ENCODE results near the gene TPPP3.

Gene TPPP3

DNA sequence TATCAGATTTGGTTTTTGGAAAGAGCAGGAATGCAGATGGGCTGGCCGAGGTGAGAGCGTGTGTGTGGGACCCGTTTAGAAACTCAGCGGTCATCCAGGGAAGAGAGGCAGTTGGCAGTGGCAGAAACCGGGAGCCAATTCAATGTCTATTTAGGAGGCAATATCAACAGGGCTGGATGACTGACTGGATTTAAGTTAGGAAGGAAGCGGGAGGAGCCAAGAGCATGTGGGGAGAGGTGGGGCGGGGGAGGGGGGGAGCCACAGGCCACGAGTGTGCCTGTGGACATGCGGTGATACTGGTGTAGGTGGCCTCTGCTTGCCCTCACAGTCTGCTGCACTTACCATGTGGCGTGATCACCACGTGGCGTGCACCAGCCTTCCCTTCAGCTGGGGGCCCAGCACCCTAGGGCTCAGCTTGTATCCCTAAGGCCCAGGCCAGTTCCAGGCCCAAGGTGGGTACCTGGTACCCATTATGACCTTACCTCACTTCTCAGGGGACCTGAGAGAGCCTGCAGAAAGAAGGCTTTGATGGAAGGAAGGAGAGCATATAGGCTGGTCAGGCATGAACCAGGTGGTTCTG lies 10.8 kb upstream of the TPPP3 start:
- DNase-seq, result no peak

DNA sequence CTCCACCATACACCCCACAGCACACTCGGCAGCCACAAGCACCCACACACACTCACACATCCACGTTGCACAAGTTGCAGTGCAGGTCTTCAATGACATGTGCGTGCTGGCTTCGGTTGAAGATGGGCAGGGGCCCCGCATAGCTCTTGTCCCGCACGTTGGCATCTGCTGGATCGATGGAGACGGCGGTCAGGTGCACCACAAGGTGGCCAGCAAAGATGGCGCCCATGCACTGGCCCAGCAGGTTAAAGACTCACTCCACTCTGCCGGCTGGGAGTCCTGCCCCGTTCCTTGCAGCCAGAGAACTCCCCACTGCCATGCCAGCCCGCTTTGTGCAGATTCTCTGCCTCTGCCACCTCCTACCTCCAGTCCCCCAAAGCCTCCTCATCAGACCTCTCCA lies 7.6 kb upstream of the TPPP3 start:
- no peak for DNase-seq

DNA sequence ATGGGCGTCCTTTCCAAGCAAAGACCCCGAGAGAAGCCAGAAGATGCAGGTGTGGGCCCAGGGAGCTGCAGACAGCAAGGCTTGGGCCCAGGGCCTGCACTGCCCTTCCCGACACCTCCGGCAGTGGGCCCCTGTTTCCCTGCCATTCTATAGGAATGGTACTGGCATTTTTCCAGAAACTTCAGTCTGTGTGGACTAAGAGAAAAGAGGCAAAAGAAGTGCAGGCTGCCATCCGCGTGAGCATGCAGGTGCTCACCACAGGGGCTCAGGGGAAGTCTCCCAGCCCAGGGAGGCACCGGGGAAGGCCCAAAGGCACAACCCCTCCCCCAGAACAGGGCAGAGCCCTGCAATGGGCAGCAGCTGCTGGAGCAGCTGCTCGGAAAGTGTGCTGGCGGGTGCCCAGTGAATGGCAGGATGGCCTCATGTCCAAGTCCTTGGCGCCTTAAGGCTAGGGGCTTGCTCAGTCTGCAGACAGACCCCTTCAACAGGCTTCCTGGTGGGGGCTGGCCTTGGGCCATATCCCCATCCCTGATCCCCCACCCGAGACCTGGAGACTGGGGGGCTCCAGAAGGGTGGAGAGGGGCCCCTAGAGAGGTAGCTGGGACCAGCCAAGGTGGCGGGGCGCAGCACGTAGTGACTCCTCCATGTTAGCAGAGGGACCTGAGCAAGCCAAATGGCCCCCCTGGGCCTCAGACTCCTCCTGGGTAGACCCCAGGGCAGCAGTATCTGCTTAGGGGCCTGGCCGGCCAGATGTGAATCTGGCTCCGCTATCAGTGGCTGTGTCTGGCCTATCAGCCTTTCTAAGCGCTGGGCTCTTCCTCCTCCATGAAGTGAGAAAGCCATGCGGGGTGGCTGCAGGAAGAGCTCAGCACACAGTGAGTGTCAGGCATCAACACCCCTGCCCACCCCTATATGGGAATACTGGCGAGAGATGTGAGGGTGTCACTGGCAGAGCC lies 6.7 kb upstream of the TPPP3 start:
- no peak for DNase-seq

DNA sequence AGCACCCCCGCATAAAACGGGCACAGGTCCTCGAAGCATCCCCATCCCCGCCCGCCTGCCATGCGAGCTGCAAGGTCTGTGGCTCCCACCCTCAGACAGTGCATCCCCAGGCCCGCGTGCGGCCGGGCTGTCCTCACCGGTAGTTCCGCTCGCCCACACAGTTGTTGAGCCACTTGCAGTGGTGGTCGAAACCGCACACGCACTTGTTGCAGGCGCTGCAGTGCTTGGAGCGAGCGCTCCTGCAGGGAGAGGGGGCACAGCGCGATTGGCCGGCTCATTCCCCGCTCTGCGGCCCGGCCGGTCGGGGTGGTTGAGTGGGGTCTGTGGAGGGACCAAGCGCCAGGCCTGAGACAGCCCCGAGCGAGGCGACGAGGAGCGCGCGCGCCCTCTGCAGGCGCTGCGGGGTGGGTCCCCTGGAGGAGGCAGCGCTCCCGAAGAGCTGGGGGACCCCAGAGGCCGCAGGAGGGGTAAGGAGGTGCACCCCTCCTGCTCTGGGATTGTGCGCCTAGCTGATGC lies 6.0 kb upstream of the TPPP3 start:
- peak in 2 of 5 experiments; percentile 36 to 42 for DNase-seq

DNA sequence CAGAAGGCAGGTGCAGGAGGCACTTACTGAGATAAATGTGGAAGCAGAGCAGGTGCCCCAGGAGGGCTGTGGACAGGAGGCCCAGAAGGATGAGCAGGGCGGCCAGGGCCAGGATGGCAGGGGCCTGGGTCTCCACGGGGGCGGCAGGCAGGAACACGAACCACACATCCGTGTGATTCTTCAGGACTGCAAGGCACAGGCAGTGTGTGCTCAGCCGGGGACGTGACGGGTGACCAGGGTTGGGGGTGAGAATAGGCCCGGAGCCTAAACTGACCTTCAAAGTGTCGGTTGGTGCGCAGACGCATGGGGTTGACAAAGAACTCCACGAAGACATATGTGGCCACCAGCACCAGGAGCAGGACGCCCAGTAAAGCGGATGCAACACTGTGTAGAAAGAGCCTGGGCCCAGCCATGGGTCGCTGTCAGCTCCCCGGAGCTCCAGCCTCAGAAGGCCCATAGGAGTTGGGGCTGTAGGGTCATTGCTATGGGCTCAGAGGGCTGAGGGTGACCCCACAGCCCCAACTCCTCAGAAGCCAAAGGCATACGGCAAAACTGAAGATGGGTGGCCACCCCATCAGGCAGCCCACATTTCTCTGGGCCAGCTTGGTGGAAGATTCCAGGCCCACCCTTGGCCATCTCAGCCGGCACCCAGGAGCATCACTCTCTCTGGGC lies 5.4 kb upstream of the TPPP3 start:
- no peak for DNase-seq

DNA sequence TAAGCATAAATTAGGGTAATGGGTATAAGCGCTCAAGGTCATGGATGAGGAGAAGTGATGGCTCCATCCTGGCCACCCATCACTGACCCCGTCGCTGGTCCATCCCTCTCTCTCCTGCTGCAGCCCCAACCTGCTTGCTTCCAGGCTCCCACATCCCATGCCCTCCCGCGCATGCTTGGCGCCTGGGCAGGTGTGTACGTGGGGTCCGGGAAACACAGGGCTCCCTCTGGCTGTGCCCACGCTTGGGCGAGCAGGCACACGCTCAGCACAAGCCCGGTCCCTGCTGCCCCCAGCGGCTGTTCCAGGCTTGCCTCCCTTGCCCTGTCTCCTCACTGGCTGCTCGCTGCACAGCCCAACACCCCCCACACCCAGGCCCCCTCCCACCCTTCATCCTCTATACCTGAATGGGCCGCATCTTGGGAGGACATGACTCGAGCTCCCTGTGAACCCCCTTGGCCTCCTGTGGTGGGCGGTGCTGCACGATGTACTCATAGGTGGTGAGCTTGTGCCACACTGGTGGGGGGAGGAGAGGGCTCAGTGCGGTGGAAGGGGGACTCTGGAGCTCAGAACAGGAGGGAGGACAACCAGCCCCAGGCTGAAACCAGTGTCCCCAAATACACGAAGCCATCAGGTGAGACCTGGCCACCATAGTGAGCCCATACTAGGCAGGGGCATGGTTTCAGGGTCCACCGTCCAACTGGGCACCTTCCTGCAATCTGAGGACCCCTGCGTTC lies 4.7 kb upstream of the TPPP3 start:
- no peak for DNase-seq

DNA sequence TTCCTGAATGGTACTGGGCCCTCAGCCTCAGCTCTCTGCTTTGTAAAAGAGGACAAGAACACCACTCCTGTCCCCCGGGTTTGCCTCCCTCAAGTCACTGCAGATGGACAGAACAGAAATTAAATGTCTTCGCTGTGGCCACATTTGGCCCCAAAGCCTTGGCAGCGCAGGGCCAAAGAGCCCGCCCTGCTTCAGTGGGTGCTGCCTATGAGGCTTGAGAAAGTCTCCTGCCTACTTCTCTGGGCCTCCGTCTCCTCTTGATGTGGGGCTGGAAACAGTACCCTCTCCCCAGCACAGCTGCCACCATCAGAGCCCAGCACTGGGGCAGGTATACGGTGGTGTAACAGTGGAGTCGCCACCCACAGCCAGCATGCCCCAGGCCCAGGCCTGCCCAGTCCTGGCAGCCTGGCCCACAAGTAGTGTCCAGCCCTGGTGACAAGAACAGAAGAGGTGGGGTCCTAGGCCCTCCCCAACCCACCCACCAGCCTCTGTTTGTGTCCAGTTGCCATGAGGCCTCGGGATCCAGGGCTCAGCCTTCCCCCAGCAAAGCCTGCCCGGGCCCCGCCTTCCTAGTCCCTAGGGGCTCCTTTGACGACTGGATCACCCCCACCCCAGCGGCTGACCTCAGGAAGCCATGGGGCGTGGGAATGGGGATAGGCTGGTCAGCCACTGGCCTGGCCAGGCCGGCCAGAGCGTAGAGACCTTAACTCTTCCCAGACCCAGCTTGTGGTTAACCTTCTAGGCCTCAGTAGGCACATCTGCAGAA lies 3.9 kb upstream of the TPPP3 start:
- DNase-seq, result no peak

DNA sequence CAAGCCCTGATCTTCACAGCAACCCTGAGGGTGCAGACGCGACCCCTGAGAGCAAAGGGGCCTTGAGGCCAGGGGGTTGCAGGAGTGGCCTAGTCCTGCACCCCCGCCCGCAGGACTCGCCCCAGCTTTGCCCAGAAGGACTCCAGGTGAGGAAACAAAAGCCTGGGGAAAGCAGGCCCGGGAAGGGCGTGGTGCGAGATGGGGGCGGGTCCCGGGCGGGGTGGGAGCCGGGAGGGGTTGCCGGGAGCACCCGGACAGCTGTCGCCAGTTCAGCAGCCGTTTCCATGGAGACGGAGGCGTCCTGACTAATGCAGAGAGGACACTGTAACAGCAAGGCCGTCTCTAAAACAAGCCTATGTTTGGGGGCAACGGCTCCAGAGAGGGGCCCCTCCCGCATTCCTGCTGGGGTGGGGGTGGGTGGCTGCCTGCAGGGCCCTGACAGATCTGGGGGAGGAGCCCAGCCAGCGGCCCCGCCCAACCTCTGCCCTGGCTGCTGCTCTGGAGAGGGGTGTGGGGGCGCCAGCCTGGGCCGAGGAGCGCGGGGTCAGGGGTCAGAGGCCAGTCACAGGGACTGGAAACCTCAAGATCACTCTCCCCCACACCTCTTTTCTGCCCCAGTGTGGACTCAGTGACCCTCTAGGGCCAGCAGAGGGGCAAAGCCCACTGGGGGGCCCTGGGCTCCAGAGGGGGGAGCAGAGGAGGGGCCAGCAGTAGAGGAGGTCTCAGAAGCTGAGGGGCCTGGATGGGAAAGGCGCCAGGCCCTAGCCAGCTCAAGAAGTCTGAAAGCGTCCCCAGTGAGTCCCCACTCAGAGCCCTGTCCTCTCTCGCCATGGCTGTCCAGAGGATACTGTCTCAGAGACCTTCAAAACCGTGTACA lies 3.1 kb upstream of the TPPP3 start:
- no peak for DNase-seq

DNA sequence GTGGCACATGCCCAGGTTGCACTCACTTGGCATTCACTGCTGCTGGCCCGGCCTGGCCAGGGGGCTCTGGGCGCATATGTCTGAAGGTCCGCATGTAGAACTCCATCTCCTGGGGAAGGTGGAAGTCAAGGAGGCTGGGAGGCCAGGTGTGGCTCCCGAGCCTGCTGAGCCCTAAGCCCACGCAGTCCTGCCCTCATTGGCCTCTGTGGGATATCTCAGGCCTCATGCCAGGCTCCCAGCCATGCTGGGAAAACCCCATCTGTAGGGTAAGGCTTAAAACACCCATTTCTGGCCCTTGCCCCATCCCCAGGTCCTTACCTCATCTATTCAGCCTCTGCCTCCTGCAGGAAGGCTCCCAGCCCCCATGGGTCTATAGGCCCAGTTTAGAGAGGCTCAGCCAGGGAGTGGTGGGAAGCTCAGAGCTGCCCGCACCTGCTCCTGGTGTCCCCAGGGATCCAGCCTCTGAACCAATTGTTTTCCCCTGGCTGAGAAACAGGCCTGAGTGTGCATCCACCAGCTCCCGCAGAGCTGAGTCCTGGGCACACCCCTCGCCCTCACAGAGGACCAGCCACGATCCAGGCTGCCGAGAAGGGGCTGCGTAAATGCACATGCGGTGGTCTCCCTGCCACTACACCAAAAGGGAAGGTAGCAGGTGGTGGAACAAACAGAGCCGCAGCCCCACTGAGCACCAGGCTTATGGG lies 2.3 kb upstream of the TPPP3 start:
- DNase-seq, result no peak

DNA sequence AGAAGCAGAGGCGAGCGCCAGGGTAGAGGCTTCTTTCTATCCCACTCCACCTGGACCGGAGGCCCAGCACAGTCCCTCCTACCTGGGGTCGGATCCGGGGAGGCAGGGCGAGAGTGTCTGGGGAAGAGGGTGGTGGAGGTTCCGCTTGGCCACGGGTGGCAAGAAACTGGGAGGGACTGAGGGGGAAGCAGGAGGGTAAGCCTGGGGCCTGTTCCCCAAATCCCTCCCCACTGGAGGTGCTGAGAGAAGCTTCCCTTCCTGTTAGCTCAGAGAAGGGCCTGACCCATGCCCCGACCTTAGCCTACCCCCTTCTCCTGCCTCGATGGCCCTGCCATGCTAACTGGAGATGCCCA lies 1.8 kb upstream of the TPPP3 start:
- DNase-seq, result no peak

DNA sequence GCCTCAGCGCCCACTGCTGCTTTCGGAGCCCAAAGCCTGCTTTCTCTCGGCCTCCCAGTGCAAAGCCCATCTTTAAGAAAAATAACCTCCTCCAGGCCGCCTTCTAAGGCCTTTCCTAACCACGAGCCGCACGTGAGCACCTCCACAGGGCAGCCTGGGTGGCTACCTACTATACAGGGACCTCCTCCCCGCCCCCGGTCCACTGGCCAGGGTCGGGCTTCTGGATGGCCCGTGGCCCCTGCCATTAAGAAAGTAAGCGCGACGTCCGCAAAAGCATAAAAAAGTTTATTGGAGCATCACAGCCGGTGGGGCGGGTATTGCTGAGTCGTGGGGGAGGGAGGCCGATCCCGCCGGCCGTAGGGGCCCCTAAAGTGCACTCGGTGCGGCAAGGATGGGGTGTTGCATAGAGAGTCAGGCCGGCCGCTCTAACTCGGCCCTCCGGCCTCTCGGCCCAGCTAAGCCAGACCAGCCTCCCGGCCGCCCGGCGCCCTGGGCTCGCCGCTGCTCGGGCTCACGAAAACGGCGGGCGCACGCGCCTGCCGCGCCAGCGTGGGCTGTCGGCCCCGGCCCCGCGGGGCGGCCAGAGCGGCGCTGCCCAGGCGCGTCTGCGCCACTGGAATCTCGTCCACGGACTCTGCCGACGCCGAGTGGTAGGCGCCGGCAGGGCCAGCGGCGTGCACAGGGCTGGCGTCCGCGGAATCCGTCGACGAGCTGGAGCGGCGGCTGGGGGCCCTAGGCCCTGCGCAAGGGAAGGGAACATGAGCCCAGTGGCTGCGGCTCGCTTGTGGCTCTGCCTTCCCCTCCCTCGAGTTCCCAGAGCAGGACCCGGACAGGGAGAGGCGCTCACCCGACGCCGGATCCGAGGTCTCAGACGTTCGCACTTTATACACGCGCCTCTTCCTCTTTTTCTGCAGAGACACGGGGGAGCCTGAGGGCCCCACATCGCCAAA lies 1.1 kb upstream of the TPPP3 start:
- DNase-seq, result no peak

DNA sequence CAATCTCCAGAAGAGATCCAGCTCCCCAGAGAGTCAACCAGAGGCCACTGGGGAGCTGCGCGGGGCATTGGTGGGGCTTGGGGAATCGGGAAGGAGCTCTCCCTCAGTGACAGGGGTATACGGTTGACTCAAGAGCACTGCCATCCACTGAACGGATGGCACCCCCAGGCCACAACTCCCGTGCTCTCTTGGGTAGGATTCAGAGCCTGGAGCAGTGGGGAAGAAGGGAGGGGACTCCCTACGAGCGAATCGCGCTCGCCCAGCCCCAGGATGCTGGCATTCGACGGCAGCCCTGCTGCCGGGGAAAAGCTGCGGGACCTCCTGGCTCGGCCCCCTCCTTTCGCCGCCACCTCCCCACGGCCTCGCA lies 473 bp upstream of the TPPP3 start:
- no peak for DNase-seq

DNA sequence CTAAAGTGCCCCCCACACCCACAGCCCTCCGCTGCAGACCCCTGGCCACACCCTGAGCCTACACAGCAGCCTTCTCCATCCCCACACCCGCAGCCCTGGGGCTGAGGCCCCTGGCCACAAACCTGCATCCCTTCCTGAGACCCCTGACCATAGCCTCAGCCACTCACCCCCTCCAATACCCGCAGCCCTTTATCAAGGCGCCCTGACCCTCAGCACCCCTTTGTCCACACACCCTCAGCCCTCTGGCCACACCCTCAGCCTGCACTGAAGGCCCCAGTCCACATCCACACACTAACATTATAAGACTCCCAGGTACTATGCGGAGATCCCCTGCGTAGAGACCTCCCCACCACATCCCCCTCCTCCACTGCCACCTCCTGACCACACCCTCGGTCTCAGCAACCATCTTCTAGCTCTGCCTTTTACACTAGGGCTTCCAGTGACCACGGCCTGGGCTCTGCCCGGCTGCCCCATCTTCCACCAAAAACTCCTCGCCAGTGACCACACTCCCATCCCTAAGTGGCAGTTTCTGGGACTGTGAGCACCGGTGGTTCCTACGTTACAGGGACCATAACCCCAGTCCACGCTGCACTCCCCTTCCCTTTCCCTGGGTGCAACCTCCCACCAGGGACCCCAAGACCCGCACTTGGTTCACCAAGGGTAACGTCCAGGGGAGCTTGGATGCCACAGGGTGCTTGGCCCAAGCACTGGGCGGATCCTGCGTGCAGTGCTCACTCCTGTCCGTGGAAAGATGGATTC lies 818 bp downstream of the TPPP3 start:
- no peak for DNase-seq

DNA sequence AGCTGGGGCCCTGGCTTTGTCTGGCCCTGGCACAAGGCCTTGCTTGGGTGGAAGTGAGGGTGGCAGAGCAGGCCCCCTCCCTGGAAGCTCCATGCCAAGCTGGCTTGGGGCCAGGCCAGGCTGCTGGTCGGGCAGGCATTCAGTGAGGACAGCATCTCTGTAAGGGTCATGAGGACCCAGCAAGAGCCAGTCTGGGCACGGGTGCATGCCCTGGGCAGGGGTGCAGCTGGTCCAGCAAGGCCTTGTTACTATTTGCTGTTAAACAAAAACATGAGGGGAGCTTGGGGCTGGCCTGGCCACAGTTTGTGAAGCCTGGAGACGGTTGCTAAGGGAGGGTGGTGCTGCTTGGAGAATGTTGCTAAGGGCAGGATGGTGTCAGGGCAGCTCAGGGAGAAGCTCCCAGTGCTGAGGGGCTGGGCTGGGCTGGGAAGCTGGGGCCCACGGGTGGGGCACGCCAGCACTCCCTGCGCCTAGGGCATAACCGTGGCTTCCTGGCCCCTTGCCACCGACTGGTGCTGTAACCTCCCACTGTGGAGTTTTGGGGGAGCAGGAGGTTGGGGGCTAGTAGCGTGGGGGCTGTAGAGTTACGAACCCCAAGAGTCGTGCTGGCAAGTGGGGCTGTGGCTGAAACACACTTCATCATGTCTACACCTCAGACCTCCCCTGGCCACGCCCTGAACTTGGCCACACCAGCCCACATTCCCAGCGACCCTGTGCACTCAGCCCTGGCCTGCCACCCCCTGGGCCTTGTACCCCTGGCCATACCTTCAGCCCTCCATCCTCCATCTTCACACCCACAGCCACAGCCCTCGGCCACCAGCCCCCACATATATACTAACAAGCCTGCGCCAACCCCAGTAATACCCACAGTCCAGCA lies 1.6 kb downstream of the TPPP3 start:
- no peak for DNase-seq

DNA sequence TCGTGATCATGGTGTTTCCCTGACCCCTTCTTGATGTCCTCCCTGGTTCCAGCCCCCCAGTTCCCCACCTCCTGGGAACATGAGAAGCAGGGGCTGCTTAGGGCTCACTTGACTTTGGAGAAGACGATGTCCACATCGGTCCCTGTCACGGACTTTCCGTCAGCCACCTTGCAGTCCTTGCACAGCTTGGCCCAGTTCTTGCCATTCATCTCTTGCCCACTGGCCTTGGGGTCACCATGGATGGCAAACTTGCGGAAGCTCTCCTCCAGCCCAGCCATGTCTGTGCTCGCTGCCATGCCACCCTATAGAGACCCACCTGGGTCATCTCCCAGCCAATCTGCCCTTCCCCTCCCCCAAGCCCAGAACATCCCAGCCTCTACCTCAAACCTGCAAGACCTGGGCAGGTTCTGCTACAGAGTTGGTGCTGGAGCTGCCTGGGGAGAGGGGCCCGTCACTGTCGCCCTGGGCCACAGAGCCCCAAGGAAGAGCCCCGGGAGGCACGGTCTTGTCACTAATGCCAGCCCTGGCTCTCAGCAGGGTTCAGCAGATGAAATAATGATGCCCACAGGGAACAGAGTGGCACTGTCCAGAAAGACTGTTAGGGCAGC lies 2.4 kb downstream of the TPPP3 start:
- DNase-seq, result no peak

DNA sequence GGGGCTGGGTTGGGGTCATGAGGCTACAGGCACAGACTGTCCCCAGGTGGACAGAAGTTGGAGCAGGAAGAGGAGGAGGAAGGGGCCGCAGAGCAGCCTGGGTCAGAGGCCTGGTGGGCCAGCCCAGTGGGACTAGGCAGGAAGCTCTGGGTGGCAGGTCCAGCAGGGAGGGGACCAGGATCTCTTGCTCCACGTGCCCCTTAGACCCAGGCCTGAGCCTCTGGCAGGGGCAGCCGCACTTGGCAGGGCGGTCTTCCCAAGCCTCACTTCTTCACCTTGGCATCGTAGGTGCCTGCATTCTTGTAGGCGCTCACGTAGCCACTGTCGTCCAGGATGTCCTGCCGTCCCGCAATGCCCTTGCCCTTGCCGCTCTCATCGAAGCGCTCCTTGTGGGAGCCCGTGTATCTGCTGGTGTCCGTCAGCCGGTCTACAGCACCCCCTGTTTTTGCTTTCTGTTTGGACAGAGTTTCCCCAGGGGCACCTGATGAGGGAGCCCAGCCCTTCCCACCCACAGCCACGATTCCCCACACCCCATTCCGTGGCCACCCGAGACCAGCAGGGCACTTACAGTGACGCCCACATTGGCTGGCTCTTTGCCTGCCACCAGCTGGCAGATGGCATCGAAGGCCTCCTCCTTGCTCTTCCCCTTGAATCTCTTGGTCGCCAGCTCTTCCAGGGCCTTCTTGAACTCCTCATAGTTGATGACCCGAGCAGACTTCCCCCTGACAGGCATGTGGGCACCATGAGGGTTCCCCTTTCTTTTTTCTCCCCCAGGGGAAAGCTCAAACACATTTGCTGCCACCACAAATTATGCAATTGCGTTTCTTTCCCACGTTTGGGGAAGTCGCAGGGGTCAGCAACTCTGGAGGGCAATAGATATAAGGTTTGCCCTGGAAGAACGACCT lies 3.1 kb downstream of the TPPP3 start:
- DNase-seq, result no peak

All from T-helper 2 cell (primary cell).